ENCODE measurements around the gene NR2C2.

DNA sequence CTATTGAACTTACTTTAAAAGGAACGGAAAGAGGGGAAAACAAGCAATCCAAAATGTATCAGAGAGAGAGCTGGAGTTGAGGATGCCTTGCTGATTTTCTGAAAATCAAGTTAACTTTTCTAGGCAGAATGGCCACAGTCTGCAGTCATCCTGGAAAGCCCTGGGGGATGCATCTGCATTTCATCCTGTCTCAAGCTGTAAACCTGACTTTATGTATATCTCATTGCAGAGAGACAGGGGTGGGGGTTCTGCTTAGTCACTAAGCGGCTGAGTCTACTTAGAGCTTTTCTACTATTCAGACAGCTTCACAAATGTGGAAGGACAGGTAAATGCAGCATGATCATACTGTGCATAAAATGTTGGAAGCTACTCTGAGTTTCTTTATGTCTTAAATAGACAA lies 76.3 kb downstream of the NR2C2 start:
- TF ChIP-seq SRF (IDR thresholded peaks at IDR 0.05; ENCODE audit: low read depth in 2 of 2, low read length in 2 of 2) (no peak), POLR2AphosphoS5 (IDR thresholded peaks at IDR 0.05; ENCODE audit: low read length) (no peak)
